Suprapubic skin (tissue), 4 donors: ENCODE results near the gene IL11. TPM values are rescaled to one million over a fixed set of nuclear protein-coding genes. Genes with fewer than 3 reads are reported as not detected.
A peak's percentile ranks its signal among the peaks of the same experiment; 100 is the strongest.

ENCODE experiments used
- DNase-seq, 2 donors: peaks; one replicate each; pipeline ENCODE4 v3.0.0-alpha.2; 2019; ENCODE audit warnings: low spot score in 2 of 2
- H3K27ac ChIP-seq: fragments of 200-600 bp; sonication (generic); one replicate; pipeline ENCODE4 v1.5.1; 2019
- H3K27me3 ChIP-seq: fragments of 200-600 bp; sonication (generic); one replicate; pipeline ENCODE4 v1.5.1; 2019
- H3K36me3 ChIP-seq: fragments of 200-600 bp; sonication (generic); one replicate; pipeline ENCODE4 v1.5.1; 2019
- H3K4me1 ChIP-seq: fragments of 200-600 bp; sonication (generic); one replicate; pipeline ENCODE4 v1.5.1; 2019
- H3K4me3 ChIP-seq: fragments of 200-600 bp; sonication (generic); one replicate; pipeline ENCODE4 v1.5.1; 2019; ENCODE audit warnings: mild to moderate bottlenecking
- H3K9me3 ChIP-seq: fragments of 200-600 bp; sonication (generic); one replicate; pipeline ENCODE4 v1.5.1; 2019
- EP300 ChIP-seq: sonication (generic); formaldehyde crosslinking; IDR thresholded peaks from one replicate; pipeline ENCODE4 v1.6.1; 2017; ENCODE audit warnings: antibody characterized with exemption
- POLR2A ChIP-seq, 2 donors: fragments of 450-650 bp; IDR thresholded peaks; one replicate each; pipeline ENCODE4 v1.6.1; 2017; ENCODE audit warnings: antibody characterized with exemption in 2 of 2, mild to moderate bottlenecking in 2 of 2, moderate library complexity in 2 of 2
- POLR2AphosphoS5 ChIP-seq, 3 donors: sonication (generic); formaldehyde crosslinking; IDR thresholded peaks; one replicate each; pipeline ENCODE4 v1.6.1; 2017; ENCODE audit warnings: antibody characterized with exemption in 3 of 3
- WGBS: methylation state at CpG from one replicate; pipeline ENCODE4 v1.1.5; 2018; 5-methylcytosine and 5-hydroxymethylcytosine counted together
- total RNA-seq, 4 donors: library from RNA; depleted of rRNA; stranded (reverse); fragments of >200 nt; gene quantifications; one replicate each; pipeline ENCODE4 v1.1.0, GENCODE V29; 2016
- TF ChIP-seq, protein P1 (sequence below), 2 donors: fragments of 200-600 bp in 1 of 2; fragments of 450-650 bp in 1 of 2; sonication (generic) in 1 of 2; IDR thresholded peaks; one replicate each; pipeline ENCODE4 v1.5.1; 2016 to 2019; ENCODE audit warnings: antibody characterized with exemption in 2 of 2, mild to moderate bottlenecking in 1 of 2, moderate library complexity in 1 of 2

The IL11 gene
- total RNA-seq, 4 donors from 2014 or later = 0.97 to 1.7 (median 1.2) TPM

DNA sequence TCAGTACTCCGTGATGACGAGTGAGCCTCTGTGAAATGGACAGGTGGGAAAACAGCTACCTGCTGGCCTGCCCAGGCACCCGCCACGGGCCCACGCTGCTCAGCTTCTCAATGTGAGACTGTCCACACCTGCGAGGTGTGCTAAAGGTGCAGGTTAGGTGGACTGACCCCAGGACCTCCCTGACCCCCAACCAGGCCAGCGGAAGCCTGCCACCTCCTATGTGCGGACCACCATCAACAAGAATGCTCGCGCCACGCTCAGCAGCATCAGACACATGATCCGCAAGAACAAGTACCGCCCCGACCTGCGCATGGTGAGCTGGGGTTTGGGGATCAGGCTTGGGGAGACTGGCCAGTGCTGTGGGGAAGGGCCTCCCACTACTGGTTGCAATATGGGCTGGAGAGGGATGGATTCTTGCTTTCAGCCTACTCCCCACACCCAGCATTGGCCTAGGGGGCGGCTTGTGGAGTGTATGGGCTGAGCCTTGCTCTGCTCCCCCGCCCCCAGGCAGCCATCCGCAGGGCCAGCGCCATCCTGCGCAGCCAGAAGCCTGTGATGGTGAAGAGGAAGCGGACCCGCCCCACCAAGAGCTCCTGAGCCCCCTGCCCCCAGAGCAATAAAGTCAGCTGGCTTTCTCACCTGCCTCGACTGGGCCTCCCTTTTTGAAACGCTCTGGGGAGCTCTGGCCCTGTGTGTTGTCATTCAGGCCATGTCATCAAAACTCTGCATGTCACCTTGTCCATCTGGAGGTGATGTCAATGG is 17.7 kb upstream of the IL11 start:
- 78% methylated on average over 7 of the region's 24 CpGs for WGBS
- DNase-seq = no peak
- Histone ChIP-seq H3K27me3 (no peaks in the 10 kb centered on the region), H3K27ac (no peak overlapping the region), H3K9me3 (no peaks in the 10 kb centered on the region), H3K4me1 (peaks cover 58% of the 10 kb centered on the region), H3K4me3 (peak overlapping the region; percentile 87), H3K36me3 (peaks cover 44% of the 10 kb centered on the region)
- TF ChIP-seq POLR2AphosphoS5 (IDR thresholded peaks at IDR 0.05) (no peak), EP300 (no peak), POLR2A (IDR thresholded peaks at IDR 0.05) (no peak)
- TF ChIP-seq, protein P1, sequence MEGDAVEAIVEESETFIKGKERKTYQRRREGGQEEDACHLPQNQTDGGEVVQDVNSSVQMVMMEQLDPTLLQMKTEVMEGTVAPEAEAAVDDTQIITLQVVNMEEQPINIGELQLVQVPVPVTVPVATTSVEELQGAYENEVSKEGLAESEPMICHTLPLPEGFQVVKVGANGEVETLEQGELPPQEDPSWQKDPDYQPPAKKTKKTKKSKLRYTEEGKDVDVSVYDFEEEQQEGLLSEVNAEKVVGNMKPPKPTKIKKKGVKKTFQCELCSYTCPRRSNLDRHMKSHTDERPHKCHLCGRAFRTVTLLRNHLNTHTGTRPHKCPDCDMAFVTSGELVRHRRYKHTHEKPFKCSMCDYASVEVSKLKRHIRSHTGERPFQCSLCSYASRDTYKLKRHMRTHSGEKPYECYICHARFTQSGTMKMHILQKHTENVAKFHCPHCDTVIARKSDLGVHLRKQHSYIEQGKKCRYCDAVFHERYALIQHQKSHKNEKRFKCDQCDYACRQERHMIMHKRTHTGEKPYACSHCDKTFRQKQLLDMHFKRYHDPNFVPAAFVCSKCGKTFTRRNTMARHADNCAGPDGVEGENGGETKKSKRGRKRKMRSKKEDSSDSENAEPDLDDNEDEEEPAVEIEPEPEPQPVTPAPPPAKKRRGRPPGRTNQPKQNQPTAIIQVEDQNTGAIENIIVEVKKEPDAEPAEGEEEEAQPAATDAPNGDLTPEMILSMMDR (IDR thresholded peaks at IDR 0.05) = no peak

DNA sequence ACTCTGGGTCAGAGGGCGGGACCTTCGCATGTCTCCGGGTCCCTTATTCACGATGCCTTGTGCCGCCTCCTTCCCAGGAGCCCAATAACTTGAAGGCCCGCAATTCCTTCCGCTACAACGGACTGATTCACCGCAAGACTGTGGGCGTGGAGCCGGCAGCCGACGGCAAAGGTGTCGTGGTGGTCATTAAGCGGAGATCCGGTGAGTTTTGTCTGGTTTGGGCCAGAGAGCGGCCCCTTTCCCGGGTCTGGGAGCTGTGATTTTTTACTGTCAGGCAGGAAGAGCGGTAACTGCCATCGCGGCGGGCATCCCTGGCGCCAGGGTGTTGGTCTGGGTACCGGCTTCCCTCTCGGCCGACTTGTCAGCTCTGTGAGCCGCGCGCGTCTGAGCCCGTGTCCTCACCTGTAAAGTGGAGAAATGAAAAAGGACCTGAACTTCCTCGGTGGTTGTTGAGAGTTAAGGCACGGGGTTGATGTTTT is 16.3 kb upstream of the IL11 start:
- TF ChIP-seq POLR2AphosphoS5 (IDR thresholded peaks at IDR 0.05) (no peak), EP300 (no peak), POLR2A (IDR thresholded peaks at IDR 0.05) (no peak)
- TF ChIP-seq, protein P1 (IDR thresholded peaks at IDR 0.05) = no peak
- Histone ChIP-seq H3K9me3 (no peaks in the 10 kb centered on the region), H3K27ac (peak overlapping the region; percentile 81), H3K4me1 (peaks cover 60% of the 10 kb centered on the region), H3K36me3 (peaks cover 44% of the 10 kb centered on the region), H3K27me3 (no peaks in the 10 kb centered on the region), H3K4me3 (peak overlapping the region; percentile 87)
- WGBS = 0% methylated on average over 12 of the region's 33 CpGs
- DNase-seq = no peak

DNA sequence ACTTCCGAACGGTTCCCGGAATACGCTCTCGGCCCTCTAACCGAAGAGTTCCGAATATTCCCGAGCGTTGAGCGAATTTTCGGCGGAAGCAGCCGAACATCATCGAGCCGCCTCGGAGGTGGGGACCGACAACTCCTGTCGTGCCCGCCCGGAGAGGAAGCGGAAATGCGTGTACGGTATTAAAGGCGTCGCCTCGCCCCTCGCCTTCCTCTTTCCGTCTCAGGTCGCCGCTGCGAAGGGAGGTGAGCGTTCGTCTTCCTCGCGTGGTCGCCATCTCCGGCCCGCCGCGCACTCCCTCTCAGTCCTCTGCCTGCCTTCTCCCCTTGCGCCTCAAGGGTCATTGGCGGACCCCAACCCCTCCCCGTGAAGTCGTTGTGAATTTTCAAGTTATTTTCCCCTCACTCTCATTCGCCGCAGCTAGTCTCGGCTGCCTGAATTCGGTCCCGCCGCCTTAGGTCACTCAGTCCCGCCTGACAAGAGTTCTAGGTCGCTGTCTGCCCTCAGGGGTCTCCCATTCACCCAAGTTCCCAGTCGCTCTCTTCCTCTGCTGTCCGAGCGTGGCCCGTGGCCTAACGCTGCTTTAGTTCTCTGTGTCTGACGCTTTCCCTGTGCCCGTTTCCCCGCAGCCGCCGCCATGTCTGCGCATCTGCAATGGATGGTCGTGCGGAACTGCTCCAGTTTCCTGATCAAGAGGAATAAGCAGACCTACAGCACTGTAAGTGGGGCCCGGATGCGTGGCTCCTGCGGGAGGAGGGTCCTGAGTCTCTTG is 15.6 kb upstream of the IL11 start, which contains the start of gene RPL28:
Gene RPL28 (plus strand): TSS at position 209 of the 769 bp plus-strand sequence. CDS start 426 bp downstream, at position 635.
- peak within 1 kb of the TSS; percentile 81 for H3K27ac ChIP-seq
- 0% methylated on average over 67 of the region's 68 CpGs for WGBS
- DNase-seq = peak; percentile 99
- peak within 1 kb of the TSS; percentile 87 for H3K4me3 ChIP-seq
- no peaks in the 10 kb centered on the region for H3K27me3 ChIP-seq
- H3K4me1 ChIP-seq = peaks cover 57% of the 10 kb centered on the region
- peak; percentile 92 to 99 (median 99) for TF ChIP-seq POLR2AphosphoS5 (IDR thresholded peaks at IDR 0.05)
- no peak for TF ChIP-seq EP300
- TF ChIP-seq, protein P1 (IDR thresholded peaks at IDR 0.05) = no peak
- TF ChIP-seq POLR2A (IDR thresholded peaks at IDR 0.05) = peak; percentile 95 to 99
- no peaks in the 10 kb centered on the region for H3K9me3 ChIP-seq
- peaks cover 39% of the 10 kb centered on the region for H3K36me3 ChIP-seq

GRCh38 chr19:55384920-55385723 is 14.9 kb upstream of the IL11 start:
- H3K36me3 ChIP-seq = peaks cover 31% of the 10 kb centered on the region
- WGBS = under 1% methylated on average over 28 of the region's 34 CpGs
- peak; percentile 97 to 98 for DNase-seq
- TF ChIP-seq, protein P1 (IDR thresholded peaks at IDR 0.05) = no peak
- TF ChIP-seq POLR2AphosphoS5 (IDR thresholded peaks at IDR 0.05) (no peak), EP300 (no peak)
- peak overlapping the region; percentile 81 for H3K27ac ChIP-seq
- H3K4me1 ChIP-seq = peaks cover 50% of the 10 kb centered on the region
- no peaks in the 10 kb centered on the region for H3K9me3 ChIP-seq
- H3K4me3 ChIP-seq = peak overlapping the region; percentile 87
- no peaks in the 10 kb centered on the region for H3K27me3 ChIP-seq
